IPS-11a (cell line): ENCODE results near the gene PLEKHA5.
"Not testable (repeated sequence)": the region's sequence is repeated elsewhere in the genome, so short reads cannot be mapped to it uniquely, and the experiment has no call there.

ENCODE experiments used
- H3K4me3 ChIP-seq: one replicate; pipeline ENCODE4 v1.5.1; 2013; ENCODE audit warnings: low read depth, low read length, control low read depth

PLEKHA5 gene, protein sequence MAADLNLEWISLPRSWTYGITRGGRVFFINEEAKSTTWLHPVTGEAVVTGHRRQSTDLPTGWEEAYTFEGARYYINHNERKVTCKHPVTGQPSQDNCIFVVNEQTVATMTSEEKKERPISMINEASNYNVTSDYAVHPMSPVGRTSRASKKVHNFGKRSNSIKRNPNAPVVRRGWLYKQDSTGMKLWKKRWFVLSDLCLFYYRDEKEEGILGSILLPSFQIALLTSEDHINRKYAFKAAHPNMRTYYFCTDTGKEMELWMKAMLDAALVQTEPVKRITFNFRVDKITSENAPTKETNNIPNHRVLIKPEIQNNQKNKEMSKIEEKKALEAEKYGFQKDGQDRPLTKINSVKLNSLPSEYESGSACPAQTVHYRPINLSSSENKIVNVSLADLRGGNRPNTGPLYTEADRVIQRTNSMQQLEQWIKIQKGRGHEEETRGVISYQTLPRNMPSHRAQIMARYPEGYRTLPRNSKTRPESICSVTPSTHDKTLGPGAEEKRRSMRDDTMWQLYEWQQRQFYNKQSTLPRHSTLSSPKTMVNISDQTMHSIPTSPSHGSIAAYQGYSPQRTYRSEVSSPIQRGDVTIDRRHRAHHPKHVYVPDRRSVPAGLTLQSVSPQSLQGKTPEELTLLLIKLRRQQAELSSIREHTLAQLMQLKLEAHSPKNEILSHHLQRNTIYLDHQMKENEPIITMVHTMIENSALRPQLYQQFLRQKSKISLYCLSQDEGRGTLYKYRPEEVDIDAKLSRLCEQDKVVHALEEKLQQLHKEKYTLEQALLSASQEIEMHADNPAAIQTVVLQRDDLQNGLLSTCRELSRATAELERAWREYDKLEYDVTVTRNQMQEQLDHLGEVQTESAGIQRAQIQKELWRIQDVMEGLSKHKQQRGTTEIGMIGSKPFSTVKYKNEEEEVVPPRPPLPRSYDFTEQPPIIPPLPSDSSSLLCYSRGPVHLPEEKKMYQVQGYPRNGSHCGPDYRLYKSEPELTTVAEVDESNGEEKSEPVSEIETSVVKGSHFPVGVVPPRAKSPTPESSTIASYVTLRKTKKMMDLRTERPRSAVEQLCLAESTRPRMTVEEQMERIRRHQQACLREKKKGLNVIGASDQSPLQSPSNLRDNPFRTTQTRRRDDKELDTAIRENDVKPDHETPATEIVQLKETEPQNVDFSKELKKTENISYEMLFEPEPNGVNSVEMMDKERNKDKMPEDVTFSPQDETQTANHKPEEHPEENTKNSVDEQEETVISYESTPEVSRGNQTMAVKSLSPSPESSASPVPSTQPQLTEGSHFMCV

DNA sequence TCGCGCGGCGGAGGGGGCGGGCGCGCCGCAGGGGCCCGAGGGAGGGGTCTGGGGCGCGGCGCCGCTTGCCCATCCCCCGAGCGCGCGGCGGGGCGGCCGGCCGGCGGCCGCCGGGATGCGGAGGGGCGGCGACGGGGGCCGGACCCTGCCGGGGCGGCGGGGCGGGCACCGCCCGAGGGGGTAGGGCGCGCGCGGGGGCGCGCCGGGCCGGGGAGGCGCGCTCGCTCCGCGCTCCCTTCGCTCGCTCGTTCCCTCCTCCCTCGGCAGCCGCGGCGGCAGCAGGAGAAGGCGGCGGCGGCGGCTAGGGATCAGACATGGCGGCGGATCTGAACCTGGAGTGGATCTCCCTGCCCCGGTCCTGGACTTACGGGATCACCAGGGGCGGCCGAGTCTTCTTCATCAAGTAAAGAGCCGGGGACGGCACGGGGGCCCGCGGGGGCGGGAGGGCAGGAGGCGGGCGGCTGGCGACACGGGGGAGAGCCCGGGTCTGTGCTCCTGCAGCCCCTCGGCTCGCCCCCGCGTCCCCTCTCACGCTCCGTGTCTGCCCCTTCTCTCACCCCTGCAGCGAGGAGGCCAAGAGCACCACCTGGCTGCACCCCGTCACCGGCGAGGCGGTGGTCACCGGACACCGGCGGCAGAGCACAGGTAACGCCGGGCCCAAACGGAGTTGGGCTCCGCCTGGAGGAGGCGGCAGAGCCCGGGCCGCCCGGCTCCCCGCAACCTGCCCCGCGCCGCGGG, at the start of gene PLEKHA5:
Gene PLEKHA5 (plus strand): TSS at position 248 of the 738 bp plus-strand sequence. CDS start 67 bp downstream, at position 315.
- peak within 1 kb of the TSS; percentile 84 for H3K4me3 ChIP-seq

DNA sequence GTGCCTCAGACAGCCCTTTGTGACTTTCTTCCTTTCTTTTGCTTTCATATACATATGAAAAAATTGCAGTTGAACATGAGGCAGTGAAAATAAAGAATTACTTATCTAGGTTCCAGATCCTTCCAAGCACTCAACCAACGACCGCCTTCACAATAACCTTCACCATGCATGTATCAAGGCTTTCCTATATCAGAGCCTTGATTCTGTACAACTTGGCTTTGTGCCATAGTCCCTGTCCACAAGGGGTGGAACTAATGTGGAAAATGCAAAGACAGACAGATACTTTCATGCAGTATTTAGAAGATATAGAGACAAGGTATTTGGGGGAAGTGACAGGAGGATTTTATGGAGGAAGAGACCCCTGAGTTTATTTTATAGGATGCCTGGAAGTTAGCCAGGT, 48.6 kb upstream of the PLEKHA5 start:
- H3K4me3 ChIP-seq: no peak overlapping the region

DNA sequence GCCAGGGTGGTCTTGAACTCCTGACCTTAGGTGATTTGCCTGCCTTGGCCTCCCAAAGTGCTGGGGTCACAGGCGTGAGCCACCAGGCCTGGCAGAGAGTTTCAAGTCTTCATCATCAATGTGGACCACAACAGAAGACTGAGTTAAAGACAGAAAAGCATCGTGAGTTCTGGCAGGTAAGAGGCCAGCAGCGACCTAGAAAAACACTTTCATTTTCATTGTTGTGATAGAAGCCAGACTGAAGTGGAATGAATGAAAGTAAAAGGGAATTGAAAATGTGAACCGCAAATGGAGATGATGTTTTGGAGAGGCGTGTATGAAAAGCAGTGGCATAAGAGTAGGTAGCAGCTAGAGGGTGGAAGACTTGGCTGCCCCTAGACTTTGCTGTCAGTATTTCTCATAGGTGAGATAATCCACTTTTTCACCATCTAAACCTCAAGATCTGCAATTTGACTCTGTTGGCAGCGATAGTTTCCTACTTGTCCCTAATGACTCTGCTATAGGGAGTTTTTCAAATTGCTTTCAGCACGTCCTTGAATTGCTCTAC, 47.1 kb upstream of the PLEKHA5 start:
- no peak overlapping the region for H3K4me3 ChIP-seq

DNA sequence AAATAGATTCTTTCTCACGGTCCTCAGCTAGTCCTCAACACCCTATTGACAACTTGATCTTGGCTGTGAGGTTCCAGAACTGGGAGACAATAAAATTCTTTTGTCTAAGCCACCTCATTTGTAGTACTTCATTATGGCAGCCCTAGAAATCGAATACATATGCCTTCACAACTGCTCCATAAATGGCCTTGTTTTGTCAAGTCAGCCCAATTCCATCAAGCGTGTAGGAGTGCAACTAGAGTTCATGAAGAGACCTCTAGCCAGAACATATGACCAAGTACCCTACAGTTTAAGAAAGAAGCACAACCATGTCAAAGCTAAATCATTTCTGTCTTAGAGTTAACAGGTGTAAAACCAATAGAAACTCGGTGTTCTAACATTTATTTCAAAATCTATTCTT, 45.0 kb upstream of the PLEKHA5 start:
- H3K4me3 ChIP-seq: no peak overlapping the region

DNA sequence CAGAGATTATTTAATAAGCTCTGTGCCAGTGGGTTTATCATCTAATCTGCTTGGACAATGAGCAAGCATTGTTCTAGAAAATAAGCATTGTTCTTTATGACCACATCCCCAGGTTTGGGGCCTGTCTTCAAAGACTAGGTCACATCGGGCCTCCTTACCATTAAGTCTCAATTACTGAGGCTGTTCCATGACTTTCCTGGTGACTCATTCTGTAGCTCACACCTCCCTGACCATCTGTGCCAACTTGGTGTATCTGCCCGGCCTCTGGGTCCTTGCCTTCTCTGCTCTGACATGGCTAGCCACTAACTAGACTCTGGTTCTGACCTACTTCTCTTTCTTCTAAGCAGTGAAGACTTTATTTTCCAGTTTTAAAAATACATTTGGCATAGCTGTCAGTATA, 44.4 kb upstream of the PLEKHA5 start:
- no peak overlapping the region for H3K4me3 ChIP-seq

DNA sequence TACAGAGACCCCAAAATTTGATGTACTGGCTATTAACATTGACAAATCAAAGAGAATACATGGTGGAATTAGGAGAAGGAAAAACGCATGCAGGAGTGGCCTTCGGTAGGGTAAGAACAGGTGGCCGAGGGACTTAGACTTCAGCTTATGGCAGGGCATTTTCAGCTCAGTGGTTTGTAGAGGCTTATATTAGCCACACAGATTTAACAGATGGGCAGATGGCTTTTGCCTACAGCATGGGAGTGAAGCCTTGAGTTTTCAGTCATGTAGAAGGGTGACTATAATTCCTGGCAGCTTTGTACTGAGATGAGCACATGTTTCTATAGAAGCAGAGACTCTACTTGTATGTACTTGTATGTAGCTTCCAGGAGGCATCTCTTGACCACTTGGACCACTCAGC, 40.9 kb upstream of the PLEKHA5 start:
- no peak overlapping the region for H3K4me3 ChIP-seq

DNA sequence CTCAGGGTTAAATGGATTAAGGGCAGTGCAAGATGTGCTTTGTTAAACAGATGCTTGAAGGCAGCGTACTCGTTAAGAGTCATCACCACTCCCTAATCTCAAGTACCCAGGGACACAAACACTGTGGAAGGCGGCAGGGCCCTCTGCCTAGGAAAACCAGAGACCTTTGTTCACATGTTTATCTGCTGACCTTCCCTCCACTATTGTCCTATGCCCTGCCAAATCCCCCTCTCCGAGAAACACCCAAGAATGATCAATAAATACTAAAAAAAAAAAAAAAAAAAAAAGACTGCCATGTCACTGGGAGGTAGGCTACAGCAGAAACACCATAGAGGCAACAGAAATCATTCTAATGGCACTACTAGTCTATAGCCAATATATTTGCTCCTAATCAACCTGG, 37.1 kb upstream of the PLEKHA5 start:
- not testable (repeated sequence) for H3K4me3 ChIP-seq

DNA sequence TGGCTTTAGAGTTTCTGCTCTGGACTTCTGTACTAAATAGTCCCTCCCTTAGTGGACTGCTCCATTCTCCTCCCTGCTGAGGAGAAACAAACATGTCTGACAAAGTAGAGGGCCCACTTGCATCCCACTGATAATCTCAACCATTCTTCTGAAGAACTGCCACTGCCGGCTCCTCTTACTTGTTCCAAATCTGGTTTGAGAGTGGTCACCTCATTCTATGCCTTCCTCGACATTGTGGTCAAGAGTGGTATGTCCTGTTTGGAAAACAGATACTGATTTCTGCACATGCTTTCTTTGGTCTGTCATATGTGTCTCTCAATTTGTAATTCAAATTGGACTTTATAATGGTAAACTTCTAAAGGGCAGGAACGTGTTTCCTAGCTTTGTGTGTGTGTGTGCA, 36.3 kb upstream of the PLEKHA5 start:
- no peak overlapping the region for H3K4me3 ChIP-seq

DNA sequence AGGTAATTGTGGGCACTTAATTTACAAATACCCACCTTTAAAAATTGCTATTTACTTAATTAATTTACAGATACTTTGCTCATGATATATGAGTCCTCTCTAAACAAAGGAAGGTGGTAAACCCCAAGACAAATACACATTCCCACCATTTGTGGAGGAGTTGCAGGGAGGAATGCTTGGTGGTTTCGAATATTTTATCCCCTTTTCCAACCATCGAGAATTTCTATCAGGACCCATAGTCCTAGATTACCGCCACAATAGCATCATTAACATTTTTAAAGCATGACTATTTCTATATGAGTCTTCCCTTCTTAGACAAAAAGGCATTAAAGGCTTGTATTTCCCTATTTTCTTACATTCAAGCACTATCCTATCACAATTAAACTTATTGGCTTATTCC, 34.2 kb upstream of the PLEKHA5 start:
- H3K4me3 ChIP-seq: no peak overlapping the region

DNA sequence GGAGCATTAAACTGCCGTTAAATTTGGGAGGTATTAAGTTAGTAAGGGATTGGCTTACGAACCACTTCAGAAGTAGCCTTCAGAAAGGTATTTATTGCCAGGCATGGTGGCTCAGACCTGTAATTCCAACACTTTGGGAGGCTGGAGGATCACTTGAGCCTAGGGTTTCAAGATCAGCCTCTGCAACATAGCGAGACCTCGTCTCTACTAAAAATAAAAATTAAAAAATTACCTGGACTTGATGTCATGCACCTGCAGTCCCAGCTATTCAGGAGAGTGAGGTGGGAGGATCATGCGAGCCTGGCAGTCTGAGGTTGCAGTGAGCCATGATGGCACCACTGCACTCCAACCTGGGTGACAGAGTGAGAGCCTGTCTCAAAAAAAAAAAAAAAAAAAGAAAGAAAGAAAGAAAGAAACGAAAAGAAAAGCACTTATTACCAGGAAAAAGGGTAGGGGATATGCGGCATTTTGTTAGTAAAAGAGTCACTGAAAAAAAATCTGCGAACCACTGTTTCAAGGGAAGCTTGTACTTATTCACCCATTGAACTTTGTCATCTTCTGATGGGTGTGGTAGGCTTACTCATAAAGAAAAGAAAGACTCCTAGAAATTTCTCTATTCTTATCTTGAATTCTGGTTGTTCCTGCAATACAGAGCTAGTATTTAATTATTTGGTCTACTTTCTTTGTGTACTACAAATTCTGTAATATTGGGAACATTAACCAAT, 33.6 kb upstream of the PLEKHA5 start:
- no peak overlapping the region for H3K4me3 ChIP-seq

DNA sequence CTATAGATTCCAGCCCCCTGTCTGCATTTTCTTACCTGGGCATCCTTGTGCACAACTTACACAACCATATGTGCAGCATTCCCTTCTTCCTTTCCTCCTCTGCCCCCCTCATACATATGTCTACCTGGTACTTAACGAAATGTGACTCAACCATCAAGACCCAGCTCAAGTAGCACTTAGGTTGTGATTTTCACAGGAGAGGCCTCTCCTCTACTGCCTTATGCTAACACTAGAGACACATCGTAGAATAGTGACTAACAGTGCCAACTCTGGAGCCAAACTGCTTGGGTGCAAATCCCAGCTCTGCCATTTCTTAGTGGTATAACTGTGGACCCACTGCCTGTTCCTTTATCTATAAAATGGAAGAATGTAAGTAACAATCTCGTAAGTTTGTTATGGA, 24.1 kb upstream of the PLEKHA5 start:
- H3K4me3 ChIP-seq: no peak overlapping the region

DNA sequence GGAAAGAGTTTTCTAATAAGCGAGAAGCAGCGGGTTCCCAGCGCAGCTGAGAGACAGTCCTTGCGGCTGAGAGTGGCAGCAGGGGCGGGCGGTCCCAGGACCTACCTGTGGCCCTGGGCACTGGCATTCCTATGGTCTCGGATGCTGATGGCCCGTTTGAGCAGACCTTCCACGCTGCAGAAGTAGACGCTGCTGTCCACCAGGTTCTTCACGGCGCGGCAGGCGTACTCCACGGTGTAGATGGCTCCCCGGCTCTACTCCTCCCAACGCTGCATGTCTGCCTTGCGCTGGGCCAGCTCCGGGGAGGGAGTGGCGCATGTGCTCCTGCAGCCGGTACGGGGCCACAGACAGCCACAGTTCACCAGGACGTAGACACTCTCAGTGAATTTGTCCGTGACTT, 21.8 kb upstream of the PLEKHA5 start:
- no peak overlapping the region for H3K4me3 ChIP-seq

DNA sequence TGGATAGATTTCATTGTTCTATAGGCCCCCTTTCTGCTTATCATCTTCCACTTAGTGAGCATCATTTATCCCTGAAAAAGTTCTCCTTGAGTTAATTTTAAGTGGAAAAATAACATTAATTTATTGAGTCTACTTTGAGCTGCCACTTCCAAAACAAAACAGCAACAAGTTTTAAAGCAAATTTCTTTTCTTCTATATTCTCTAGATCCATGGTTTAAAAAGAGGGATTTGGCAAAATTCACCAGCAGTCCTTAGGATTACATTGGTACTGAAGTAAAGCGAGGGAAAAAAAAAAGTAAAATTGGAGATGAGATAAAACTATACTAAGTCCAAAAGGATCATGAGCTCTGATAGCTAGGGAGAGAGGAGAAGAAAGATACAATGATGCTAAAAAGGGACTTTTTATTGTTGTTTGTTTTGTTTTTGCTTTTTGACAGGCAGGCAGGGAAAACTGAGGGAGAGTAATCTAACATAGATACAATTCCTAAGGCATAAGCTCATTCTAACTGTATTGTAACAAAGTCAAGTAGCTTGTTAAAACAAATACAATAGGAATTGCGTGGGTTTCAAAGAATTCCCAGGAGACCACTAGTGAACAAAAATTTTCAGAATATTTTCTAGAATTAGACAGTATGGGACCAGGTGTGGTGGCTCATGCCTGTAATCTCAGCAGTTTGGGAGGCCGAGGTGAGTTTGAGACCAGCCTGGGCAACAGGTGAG, 19.2 kb upstream of the PLEKHA5 start:
- H3K4me3 ChIP-seq: no peak overlapping the region

DNA sequence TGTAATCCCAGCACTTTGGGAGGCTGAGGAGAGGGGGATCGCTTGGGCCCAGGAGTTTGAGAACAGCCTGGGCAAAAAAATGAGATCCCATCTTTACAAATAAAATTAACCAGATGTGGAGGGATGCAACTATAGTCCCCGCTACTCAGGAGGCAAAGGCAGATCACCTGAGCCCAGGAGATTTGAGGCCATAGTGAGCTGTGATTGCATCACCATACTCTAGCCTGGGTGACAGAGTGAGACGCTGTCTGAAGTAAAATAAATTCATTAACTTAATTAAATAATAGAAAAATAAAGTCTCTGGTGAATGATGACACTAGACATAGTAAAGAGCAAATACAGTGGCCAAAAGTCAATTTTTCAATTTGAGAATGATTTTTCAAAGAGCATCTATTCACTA, 16.1 kb upstream of the PLEKHA5 start:
- H3K4me3 ChIP-seq: no peak overlapping the region

DNA sequence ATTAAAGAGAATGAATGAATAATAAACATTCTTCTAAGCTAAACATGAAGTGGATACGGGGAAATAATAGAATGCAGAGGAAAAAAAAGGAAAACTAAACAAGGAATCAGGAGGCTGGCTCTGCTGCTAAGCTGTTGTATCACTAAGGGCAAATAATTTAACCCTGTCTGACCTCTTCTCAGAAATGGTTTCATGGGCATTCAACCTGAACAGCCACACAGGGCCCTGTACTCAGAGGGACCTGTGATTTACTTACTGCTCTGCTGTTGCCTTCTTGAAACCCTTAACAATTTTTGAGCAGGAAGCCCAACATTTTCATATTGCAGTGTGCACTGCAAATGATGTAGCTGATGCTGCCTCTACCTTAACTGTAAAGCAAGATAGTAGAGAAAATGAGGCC, 14.2 kb upstream of the PLEKHA5 start:
- no peak overlapping the region for H3K4me3 ChIP-seq

DNA sequence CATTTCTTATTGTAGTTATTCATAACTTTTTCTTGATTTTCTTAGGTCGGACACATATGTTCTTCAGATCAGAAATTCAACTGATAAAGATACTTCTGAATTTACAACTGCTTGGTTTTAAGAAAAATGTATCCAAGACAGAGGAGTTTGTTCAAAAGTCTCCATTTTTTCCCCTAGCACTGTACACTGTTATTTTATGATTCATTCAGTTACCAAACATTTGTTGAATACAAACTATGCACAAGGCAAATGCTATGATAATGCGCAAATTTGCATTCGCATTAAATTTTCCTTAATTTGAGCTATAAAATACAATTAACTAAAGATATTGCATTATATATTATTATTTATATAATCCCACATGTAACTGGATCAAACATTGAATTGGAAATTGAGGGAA, 10.1 kb upstream of the PLEKHA5 start:
- H3K4me3 ChIP-seq: no peak overlapping the region

DNA sequence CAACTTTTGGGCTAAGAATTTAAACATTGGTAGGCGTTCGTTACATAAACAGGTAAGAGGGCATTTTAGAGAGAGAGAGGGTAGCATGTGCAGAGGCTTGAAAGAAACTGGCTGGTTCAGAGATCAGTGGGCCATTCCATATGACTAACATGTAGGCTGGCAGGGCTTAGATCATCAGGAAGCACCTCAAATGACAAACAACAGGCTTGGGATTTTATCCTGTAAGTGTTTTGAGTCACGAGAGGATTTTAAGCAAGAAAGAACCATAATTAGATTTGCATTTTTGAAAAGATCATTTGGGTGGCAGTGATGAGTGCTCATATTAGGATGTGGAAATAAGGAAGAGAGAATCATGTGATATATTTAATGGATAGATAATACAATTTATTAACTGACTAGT, 8.7 kb upstream of the PLEKHA5 start:
- H3K4me3 ChIP-seq: no peak overlapping the region

DNA sequence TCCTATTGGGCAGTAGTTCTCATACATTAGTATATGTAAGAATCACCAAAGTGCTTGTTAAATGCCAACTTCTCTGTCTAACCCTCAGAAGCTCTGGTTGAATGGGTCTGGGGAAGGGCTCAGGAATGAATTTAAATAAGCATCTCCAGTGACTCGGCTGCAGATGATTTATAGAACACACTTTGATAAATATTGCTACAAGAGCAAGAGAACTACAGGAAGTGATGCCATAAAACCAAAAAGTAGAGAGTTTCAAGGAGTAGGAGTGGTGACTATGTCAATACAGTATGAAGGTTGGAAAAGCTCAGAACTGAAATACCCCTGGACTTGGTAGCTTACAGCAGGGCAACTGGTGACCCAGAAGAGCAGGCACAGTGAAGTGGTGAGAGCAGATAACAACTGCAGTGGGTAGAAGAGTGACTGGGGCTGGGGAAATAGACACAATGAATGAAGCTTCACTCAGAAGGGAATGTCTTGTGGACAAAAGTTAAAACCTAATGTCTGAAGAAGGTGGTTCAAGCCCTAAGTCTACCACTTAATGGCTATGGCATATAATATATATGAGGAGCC, 8.0 kb upstream of the PLEKHA5 start:
- no peak overlapping the region for H3K4me3 ChIP-seq

DNA sequence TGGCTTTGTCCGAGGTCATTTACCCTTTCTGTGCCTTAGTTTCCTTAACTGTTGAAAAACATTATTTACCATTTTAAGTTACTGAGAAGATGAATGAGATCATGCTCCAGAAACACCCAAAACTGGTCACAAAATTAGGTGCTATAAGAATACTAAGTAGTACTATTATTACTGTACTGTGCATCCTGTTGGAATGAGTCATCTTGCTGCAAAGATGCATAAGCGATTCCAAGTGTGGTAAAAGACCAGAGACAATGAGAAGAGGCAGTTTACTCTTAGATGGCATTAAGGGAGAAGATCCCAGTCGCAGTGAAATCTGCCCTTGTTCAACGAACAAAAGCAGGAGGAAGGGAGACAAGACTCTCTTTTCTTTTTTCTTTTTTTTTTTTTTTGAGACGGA, 4.2 kb upstream of the PLEKHA5 start:
- H3K4me3 ChIP-seq: no peak overlapping the region
